Bronchial epithelial cell (primary cell): ENCODE data around the gene RPL7L1. TPM values are rescaled to one million over a fixed set of nuclear protein-coding genes. Genes with fewer than 3 reads are reported as not detected.
A peak's percentile ranks its signal among the peaks of the same experiment; 100 is the strongest.

Experiments
- DNase-seq: peaks from one replicate; pipeline ENCODE4 v3.0.0-alpha.2; 2010; ENCODE audit warnings: low read depth
- FAIRE-seq: peaks from 2 replicates; lab custom pipeline; 2011; peaks lifted over from hg19 to GRCh38; lab: Jason Lieb, UNC
- H3K27me3 ChIP-seq: 2 replicates; pipeline ENCODE4 v1.5.1; 2011; ENCODE audit warnings: low read length; ENCODE audit not compliant: control insufficient read depth, insufficient read depth
- H3K36me3 ChIP-seq: 2 replicates; pipeline ENCODE4 v1.5.1; 2011; ENCODE audit warnings: low read length; ENCODE audit not compliant: control insufficient read depth, insufficient read depth
- H3K4me3 ChIP-seq: 2 replicates; pipeline ENCODE4 v1.5.1; 2011; ENCODE audit warnings: mild to moderate bottlenecking, low read depth, low read length, control low read depth
- total RNA-seq: library from RNA; depleted of rRNA; stranded (reverse); fragments of >200 nt; gene quantifications from 2 replicates; pipeline ENCODE4 v1.2.1, GENCODE V29; 2014
- TF ChIP-seq, protein P1 (sequence below): IDR thresholded peaks from 2 replicates; pipeline ENCODE4 v1.5.1; 2011; ENCODE audit warnings: mild to moderate bottlenecking, moderate library complexity, low read length, control low read depth, inconsistent platforms; ENCODE audit not compliant: insufficient read depth, severe bottlenecking

Gene RPL7L1
- total RNA-seq, 1 donor from 2014 or later: 109 TPM

DNA sequence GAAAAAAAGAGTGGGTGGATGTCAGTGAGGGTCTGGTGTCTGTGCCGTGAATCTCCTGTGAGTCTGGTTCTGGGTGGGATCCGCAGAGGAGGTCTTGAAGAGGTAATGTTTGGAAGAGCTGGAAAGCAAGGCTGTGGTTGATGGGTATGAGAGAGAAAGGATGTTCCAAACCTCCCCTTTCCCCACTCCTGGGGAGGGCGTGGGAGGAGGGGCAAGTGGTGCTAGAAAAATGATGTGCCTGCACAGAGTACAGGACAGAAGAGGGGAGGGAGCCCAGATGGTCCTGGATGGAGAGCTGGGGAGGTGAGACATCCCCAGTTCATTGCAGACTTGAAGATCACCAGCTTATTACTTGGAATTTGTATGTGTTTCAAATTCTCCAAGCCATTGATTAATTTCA, 53.0 kb downstream of the RPL7L1 start:
- H3K27me3 ChIP-seq: no peaks in the 10 kb centered on the region
- TF ChIP-seq, protein P1, sequence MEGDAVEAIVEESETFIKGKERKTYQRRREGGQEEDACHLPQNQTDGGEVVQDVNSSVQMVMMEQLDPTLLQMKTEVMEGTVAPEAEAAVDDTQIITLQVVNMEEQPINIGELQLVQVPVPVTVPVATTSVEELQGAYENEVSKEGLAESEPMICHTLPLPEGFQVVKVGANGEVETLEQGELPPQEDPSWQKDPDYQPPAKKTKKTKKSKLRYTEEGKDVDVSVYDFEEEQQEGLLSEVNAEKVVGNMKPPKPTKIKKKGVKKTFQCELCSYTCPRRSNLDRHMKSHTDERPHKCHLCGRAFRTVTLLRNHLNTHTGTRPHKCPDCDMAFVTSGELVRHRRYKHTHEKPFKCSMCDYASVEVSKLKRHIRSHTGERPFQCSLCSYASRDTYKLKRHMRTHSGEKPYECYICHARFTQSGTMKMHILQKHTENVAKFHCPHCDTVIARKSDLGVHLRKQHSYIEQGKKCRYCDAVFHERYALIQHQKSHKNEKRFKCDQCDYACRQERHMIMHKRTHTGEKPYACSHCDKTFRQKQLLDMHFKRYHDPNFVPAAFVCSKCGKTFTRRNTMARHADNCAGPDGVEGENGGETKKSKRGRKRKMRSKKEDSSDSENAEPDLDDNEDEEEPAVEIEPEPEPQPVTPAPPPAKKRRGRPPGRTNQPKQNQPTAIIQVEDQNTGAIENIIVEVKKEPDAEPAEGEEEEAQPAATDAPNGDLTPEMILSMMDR: no peak
- H3K4me3 ChIP-seq: no peak overlapping the region
- FAIRE-seq (no peak), DNase-seq (no peak)
- H3K36me3 ChIP-seq: peaks cover 11% of the 10 kb centered on the region

GRCh38 chr6:42933205-42933604, 53.8 kb downstream of the RPL7L1 start:
- no peak for FAIRE-seq
- Histone ChIP-seq H3K4me3 (no peak overlapping the region), H3K36me3 (peaks cover 14% of the 10 kb centered on the region), H3K27me3 (no peaks in the 10 kb centered on the region)
- no peak for DNase-seq
- TF ChIP-seq, protein P1: no peak

GRCh38 chr6:42935322-42935721, 55.9 kb downstream of the RPL7L1 start:
- Histone ChIP-seq H3K27me3 (no peaks in the 10 kb centered on the region), H3K4me3 (no peak overlapping the region), H3K36me3 (peaks cover 24% of the 10 kb centered on the region)
- no peak for FAIRE-seq
- DNase-seq: no peak
- TF ChIP-seq, protein P1: no peak

GRCh38 chr6:42936398-42936797, 57.0 kb downstream of the RPL7L1 start:
- no peak for FAIRE-seq
- no peak for DNase-seq
- H3K27me3 ChIP-seq: no peaks in the 10 kb centered on the region
- H3K36me3 ChIP-seq: peaks cover 24% of the 10 kb centered on the region
- H3K4me3 ChIP-seq: no peak overlapping the region
- TF ChIP-seq, protein P1: no peak

GRCh38 chr6:42937548-42938427, 58.4 kb downstream of the RPL7L1 start:
- DNase-seq (peak; percentile 47), FAIRE-seq (no peak)
- TF ChIP-seq, protein P1: no peak
- no peaks in the 10 kb centered on the region for H3K27me3 ChIP-seq
- no peak overlapping the region for H3K4me3 ChIP-seq
- H3K36me3 ChIP-seq: peaks cover 24% of the 10 kb centered on the region
